GM10266 (cell line): ENCODE results near the gene PCSK5.

Experiments
- DNase-seq: peaks from one replicate; pipeline ENCODE4 v3.0.0; 2012; ENCODE audit errors: extremely low spot score
- TF ChIP-seq, protein P1 (sequence below): IDR thresholded peaks from 2 replicates; pipeline ENCODE4 v1.5.1; 2012; ENCODE audit warnings: mild to moderate bottlenecking, low read depth; ENCODE audit not compliant: control insufficient read depth, insufficient read depth; ENCODE audit errors: missing control alignments

Gene PCSK5

DNA sequence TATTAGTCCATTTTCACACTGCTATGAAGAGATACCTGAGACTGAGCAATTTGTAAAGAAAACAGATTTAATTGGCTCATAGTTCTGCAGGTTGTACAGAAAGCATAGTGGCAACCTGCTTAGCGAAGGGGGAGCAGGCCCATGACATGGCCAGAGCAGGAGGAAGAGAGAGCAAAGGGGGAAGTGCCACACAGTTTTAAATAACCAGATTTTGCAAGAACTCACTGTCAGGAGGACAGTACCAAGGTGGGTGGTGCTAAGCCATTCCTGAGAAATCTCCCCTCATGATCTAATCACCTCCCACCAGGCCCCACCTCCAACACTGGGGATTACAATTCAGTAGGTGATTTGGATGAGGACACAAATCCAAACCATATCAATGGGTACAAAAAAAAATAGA, 16.8 kb upstream of the PCSK5 start:
- TF ChIP-seq, protein P1, sequence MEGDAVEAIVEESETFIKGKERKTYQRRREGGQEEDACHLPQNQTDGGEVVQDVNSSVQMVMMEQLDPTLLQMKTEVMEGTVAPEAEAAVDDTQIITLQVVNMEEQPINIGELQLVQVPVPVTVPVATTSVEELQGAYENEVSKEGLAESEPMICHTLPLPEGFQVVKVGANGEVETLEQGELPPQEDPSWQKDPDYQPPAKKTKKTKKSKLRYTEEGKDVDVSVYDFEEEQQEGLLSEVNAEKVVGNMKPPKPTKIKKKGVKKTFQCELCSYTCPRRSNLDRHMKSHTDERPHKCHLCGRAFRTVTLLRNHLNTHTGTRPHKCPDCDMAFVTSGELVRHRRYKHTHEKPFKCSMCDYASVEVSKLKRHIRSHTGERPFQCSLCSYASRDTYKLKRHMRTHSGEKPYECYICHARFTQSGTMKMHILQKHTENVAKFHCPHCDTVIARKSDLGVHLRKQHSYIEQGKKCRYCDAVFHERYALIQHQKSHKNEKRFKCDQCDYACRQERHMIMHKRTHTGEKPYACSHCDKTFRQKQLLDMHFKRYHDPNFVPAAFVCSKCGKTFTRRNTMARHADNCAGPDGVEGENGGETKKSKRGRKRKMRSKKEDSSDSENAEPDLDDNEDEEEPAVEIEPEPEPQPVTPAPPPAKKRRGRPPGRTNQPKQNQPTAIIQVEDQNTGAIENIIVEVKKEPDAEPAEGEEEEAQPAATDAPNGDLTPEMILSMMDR = no peak
- no peak for DNase-seq

DNA sequence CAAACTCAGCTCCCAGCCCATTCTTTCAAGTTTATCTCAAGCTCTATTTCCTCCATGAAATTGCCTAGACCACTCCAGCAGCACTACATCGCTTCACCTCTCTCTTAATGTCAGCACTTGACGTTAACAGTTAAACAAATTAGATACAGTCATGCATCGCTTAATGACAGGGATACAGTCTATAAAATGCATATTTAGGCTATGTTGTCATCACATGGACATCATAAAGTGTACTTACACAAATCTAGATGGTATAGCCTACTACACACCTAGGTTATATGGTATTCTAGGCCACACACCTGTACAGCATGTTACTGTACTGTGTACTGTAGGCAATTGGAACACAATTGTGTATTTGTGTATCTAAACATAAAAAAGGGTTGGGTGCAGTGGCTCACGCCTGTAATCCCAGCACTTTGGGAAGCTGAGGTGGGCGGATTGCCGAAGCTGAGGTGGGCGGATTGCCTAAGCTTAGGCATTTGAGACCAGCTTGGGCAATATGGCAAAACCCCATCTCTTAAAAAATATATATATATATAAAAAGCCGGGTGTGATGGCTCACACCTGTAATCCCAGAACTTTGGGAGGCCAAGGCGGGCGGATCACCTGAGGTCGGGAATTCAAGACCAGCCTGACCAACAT, 13.4 kb upstream of the PCSK5 start:
- no peak for DNase-seq
- TF ChIP-seq, protein P1 = no peak

DNA sequence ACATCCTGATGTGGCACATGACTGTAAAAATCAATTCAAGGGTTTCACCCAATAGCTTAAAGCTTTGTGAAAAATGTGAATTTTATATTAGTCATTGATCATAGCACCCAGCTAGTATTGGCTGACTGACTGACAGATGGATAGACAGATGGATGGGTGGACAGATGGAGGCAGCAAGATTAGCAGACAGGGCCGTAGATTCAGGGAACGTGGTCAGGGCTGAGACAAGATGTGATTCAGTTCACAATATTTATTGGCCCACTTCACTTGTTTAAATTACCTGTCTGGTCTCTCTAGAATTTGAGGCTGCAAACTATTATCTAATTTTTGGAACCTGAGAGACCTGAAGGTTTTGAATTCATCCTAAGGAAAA, 12.0 kb upstream of the PCSK5 start:
- TF ChIP-seq, protein P1 = no peak
- no peak for DNase-seq

DNA sequence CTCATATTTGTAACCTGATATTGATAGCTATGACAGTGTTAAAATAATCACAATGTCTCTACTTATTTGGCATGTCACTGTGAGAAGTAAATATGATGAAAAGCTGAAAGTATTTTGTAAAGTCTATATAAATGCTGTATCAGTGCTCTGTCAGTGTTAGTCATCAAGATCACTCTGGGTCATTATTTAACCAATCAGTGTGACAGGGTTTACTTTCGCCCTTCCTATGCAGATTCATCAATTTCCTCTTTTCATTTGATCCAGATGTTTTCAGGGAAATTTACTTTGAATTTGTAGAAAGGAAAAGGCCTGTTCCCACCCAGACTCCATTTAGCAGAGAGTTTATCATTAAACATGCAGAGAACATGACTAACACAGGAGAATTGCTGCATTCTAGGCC, 9.9 kb upstream of the PCSK5 start:
- no peak for DNase-seq
- TF ChIP-seq, protein P1 = no peak

- TF ChIP-seq, protein P1 = no peak
- DNase-seq = no peak
Observed at GRCh38 chr9:75881761-75882160, 8.7 kb upstream of the PCSK5 start.

DNA sequence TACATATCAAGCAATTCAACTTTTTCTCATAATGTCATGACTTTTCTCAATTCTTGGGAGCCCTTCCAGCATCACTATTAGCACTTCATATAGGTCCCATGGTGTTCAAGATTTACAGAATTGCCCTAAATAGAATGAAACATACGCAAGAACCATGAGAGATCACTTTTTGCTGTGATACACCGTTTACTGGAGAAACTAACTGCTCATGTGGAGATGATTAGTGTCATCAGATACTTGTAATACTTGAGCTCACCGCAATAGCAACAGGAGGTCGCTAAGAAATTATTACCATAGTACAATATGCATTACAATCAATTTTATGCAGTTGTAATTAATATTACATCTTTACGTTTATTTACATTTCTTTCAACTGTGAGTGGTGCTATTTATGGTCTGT, 4.8 kb upstream of the PCSK5 start:
- TF ChIP-seq, protein P1 = no peak
- no peak for DNase-seq

GRCh38 chr9:75889577-75889976, 896 bp upstream of the PCSK5 start:
- DNase-seq = no peak

More at GRCh38 chr9:75889577-75889976, 896 bp upstream of the PCSK5 start:
- TF ChIP-seq, protein P1 = no peak
